ENCODE data around the gene GRK4.
"Not testable (repeated sequence)": the region's sequence is repeated elsewhere in the genome, so short reads cannot be mapped to it uniquely, and the experiment has no call there.

GRK4 gene

GRCh38 chr4:2960450-2960849 is 2.9 kb upstream of the GRK4 start:
- Mint-ChIP-seq H3K36me3 (peaks cover 77% of the 10 kb centered on the region), H3K4me1 (peaks cover 67% of the 10 kb centered on the region), H3K4me3 (peak overlapping the region; percentile 54)
- not testable (repeated sequence) for H3K27ac Mint-ChIP-seq; ATAC-seq; DNase-seq (ENCODE audit: low spot score in 2 of 2); H3K9me3 Mint-ChIP-seq

GRCh38 chr4:2961421-2961810 is 2.0 kb upstream of the GRK4 start:
- Mint-ChIP-seq H3K4me3 (peak overlapping the region; percentile 91), H3K9me3 (no peaks in the 10 kb centered on the region), H3K4me1 (peaks cover 62% of the 10 kb centered on the region), H3K27ac (peak overlapping the region; percentile 92), H3K36me3 (peaks cover 67% of the 10 kb centered on the region)
- no peak for ATAC-seq
- no peak for DNase-seq (ENCODE audit: low spot score in 2 of 2)

GRCh38 chr4:2961811-2962441 is 1.4 kb upstream of the GRK4 start:
- Mint-ChIP-seq H3K4me1 (peaks cover 57% of the 10 kb centered on the region), H3K36me3 (peaks cover 62% of the 10 kb centered on the region), H3K9me3 (no peaks in the 10 kb centered on the region), H3K4me3 (peak overlapping the region; percentile 91), H3K27ac (peak overlapping the region; percentile 92)
- ATAC-seq (peak; percentile 75), DNase-seq (ENCODE audit: low spot score in 2 of 2) (peak; percentile 51 to 85)

- ATAC-seq (peak; percentile 22), DNase-seq (ENCODE audit: low spot score in 2 of 2) (no peak)
- H3K36me3 Mint-ChIP-seq: peaks cover 55% of the 10 kb centered on the region
- peak overlapping the region; percentile 91 for H3K4me3 Mint-ChIP-seq
- peak overlapping the region; percentile 92 for H3K27ac Mint-ChIP-seq
- peaks cover 49% of the 10 kb centered on the region for H3K4me1 Mint-ChIP-seq
- H3K9me3 Mint-ChIP-seq: no peaks in the 10 kb centered on the region
Measured at GRCh38 chr4:2962614-2963174, 677 bp upstream of the GRK4 start.

GRCh38 chr4:2963966-2964471 is 648 bp downstream of the GRK4 start:
- Mint-ChIP-seq H3K4me1 (peaks cover 36% of the 10 kb centered on the region), H3K27ac (peak overlapping the region; percentile 92), H3K9me3 (no peaks in the 10 kb centered on the region), H3K36me3 (peaks cover 41% of the 10 kb centered on the region), H3K4me3 (peak overlapping the region; percentile 91)
- DNase-seq (ENCODE audit: low spot score in 2 of 2) (no peak), ATAC-seq (peak; percentile 39)

GRCh38 chr4:2964706-2965258 is 1.4 kb downstream of the GRK4 start:
- DNase-seq (ENCODE audit: low spot score in 2 of 2) (no peak), ATAC-seq (no peak)
- peak overlapping the region; percentile 91 for H3K4me3 Mint-ChIP-seq
- peaks cover 31% of the 10 kb centered on the region for H3K4me1 Mint-ChIP-seq
- H3K27ac Mint-ChIP-seq: peak overlapping the region; percentile 92
- peaks cover 34% of the 10 kb centered on the region for H3K36me3 Mint-ChIP-seq
- H3K9me3 Mint-ChIP-seq: no peaks in the 10 kb centered on the region

GRCh38 chr4:2965262-2965661 is 1.9 kb downstream of the GRK4 start:
- peaks cover 28% of the 10 kb centered on the region for H3K4me1 Mint-ChIP-seq
- no peak for ATAC-seq
- DNase-seq (ENCODE audit: low spot score in 2 of 2): no peak
- no peaks in the 10 kb centered on the region for H3K9me3 Mint-ChIP-seq
- no peak overlapping the region for H3K27ac Mint-ChIP-seq
- peak overlapping the region; percentile 91 for H3K4me3 Mint-ChIP-seq
- H3K36me3 Mint-ChIP-seq: peaks cover 29% of the 10 kb centered on the region

GRCh38 chr4:2968381-2968780 is 5.0 kb downstream of the GRK4 start:
- ATAC-seq (no peak), DNase-seq (ENCODE audit: low spot score in 2 of 2) (no peak)
- Mint-ChIP-seq H3K27ac (no peak overlapping the region), H3K9me3 (no peaks in the 10 kb centered on the region), H3K36me3 (peaks cover under 1% of the 10 kb centered on the region), H3K4me1 (peaks cover 19% of the 10 kb centered on the region), H3K4me3 (no peak overlapping the region)

GRCh38 chr4:2971275-2971674 is 7.9 kb downstream of the GRK4 start:
- Mint-ChIP-seq H3K4me1 (peaks cover 8% of the 10 kb centered on the region), H3K9me3 (no peaks in the 10 kb centered on the region), H3K27ac (no peak overlapping the region), H3K36me3 (peaks cover 5% of the 10 kb centered on the region), H3K4me3 (no peak overlapping the region)
- ATAC-seq (no peak), DNase-seq (ENCODE audit: low spot score in 2 of 2) (no peak)

- ATAC-seq: no peak
- DNase-seq (ENCODE audit: low spot score in 2 of 2): no peak
- Mint-ChIP-seq H3K4me3 (no peak overlapping the region), H3K27ac (no peak overlapping the region), H3K36me3 (peaks cover 5% of the 10 kb centered on the region), H3K9me3 (no peaks in the 10 kb centered on the region), H3K4me1 (peaks cover 16% of the 10 kb centered on the region)
Measured at GRCh38 chr4:2977211-2978088, 14.1 kb downstream of the GRK4 start.

GRCh38 chr4:2981256-2981819 is 18.0 kb downstream of the GRK4 start:
- ATAC-seq: no peak
- no peak for DNase-seq (ENCODE audit: low spot score in 2 of 2)
- no peaks in the 10 kb centered on the region for H3K9me3 Mint-ChIP-seq
- H3K4me3 Mint-ChIP-seq: no peak overlapping the region
- no peak overlapping the region for H3K27ac Mint-ChIP-seq
- no peaks in the 10 kb centered on the region for H3K36me3 Mint-ChIP-seq
- peaks cover 8% of the 10 kb centered on the region for H3K4me1 Mint-ChIP-seq

- Mint-ChIP-seq H3K9me3 (no peaks in the 10 kb centered on the region), H3K27ac (no peak overlapping the region)
- no peak for ATAC-seq
Measured at GRCh38 chr4:2982012-2982411, 18.6 kb downstream of the GRK4 start.

GRCh38 chr4:2983715-2984114 is 20.3 kb downstream of the GRK4 start:
- H3K27ac Mint-ChIP-seq; ATAC-seq; DNase-seq (ENCODE audit: low spot score in 2 of 2); H3K4me3 Mint-ChIP-seq; H3K9me3 Mint-ChIP-seq; H3K4me1 Mint-ChIP-seq; H3K36me3 Mint-ChIP-seq: not testable (repeated sequence)

More at GRCh38 chr4:2982012-2982411, 18.6 kb downstream of the GRK4 start:
- peaks cover 8% of the 10 kb centered on the region for H3K4me1 Mint-ChIP-seq
- H3K36me3 Mint-ChIP-seq: no peaks in the 10 kb centered on the region
- no peak for DNase-seq (ENCODE audit: low spot score in 2 of 2)
- H3K4me3 Mint-ChIP-seq: no peak overlapping the region

GRCh38 chr4:2991243-2991642 is 27.9 kb downstream of the GRK4 start:
- H3K4me1 Mint-ChIP-seq: no peaks in the 10 kb centered on the region
- no peaks in the 10 kb centered on the region for H3K9me3 Mint-ChIP-seq
- H3K36me3 Mint-ChIP-seq: no peaks in the 10 kb centered on the region
- no peak overlapping the region for H3K27ac Mint-ChIP-seq
- ATAC-seq: no peak
- DNase-seq (ENCODE audit: low spot score in 2 of 2): no peak
- H3K4me3 Mint-ChIP-seq: no peak overlapping the region

GRCh38 chr4:2994917-2995316 is 31.5 kb downstream of the GRK4 start:
- ATAC-seq: no peak
- Mint-ChIP-seq H3K9me3 (no peaks in the 10 kb centered on the region), H3K4me1 (no peaks in the 10 kb centered on the region), H3K27ac (no peak overlapping the region), H3K36me3 (no peaks in the 10 kb centered on the region), H3K4me3 (no peak overlapping the region)
- no peak for DNase-seq (ENCODE audit: low spot score in 2 of 2)

Measured in stimulated activated effector memory CD8-positive, alpha-beta T cell treated with anti-CD3 and anti-CD28 coated beads, Interleukin-12 subunit alpha, Interleukin-12 subunit beta, amount 100 ng/mL, for 72 hours (primary cell).